Panc1 (cell line): ENCODE data around the gene TMEM170A. TPM values are rescaled to one million over a fixed set of nuclear protein-coding genes. Genes with fewer than 3 reads are reported as not detected.

Experiments used
- ATAC-seq: fragments of 200-7000 bp; cut with Tn5 transposase; 2 replicates; pipeline ENCODE4 v1.9.1; 2020; ENCODE audit warnings: mild to moderate bottlenecking, moderate library complexity
- BruUV-seq: library from RNA; stranded (reverse); fragments of 400-500 nt; replicated peaks from 2 replicates; lab custom pipeline; 2021; lab: Mats Ljungman, UMichigan
- CTCF ChIA-PET: fragments of 300-600 bp; sonication (Branson Sonifier 250); formaldehyde crosslinking; loops from one replicate; lab custom pipeline; 2022; ENCODE audit warnings: antibody characterized with exemption; lab: Charles Lee
- POLR2A ChIA-PET: fragments of 300-600 bp; sonication (Branson Sonifier 250); formaldehyde crosslinking; loops from one replicate; lab custom pipeline; 2022; ENCODE audit warnings: antibody characterized with exemption; lab: Charles Lee
- DNase-seq: peaks from one replicate; pipeline ENCODE4 v3.0.0-alpha.2; 2010; ENCODE audit warnings: low read depth, low spot score
- H3K27ac ChIP-seq: 2 replicates; pipeline ENCODE4 v1.5.1; 2011; ENCODE audit warnings: mild to moderate bottlenecking, low read length, inconsistent platforms
- H3K27me3 ChIP-seq: fragments of 200-500 bp; sonication (Bioruptor generic); 2 replicates; pipeline ENCODE4 v1.6.0; 2014; ENCODE audit warnings: low read length, inconsistent platforms; ENCODE audit not compliant: control insufficient read depth, insufficient read depth
- H3K36me3 ChIP-seq: fragments of 200-500 bp; sonication (Bioruptor generic); 2 replicates; pipeline ENCODE4 v1.5.1; 2014; ENCODE audit warnings: inconsistent platforms, mild to moderate bottlenecking, low read length, moderate library complexity; ENCODE audit not compliant: control insufficient read depth, insufficient read depth
- H3K4me1 ChIP-seq: 2 replicates; pipeline ENCODE4 v1.5.1; 2011; ENCODE audit warnings: inconsistent platforms, mild to moderate bottlenecking, low read length, moderate library complexity; ENCODE audit not compliant: control insufficient read depth, insufficient read depth
- H3K4me3 ChIP-seq, 2 experiments: 2 replicates each; pipeline ENCODE4 v1.5.1; 2011 to 2012; ENCODE audit warnings: low read depth in 2 of 2, low read length in 2 of 2, mild to moderate bottlenecking in 2 of 2, inconsistent platforms in 1 of 2, moderate library complexity in 1 of 2
- H3K9me3 ChIP-seq: fragments of 200-500 bp; sonication (Bioruptor generic); 2 replicates; pipeline ENCODE4 v1.5.1; 2014; ENCODE audit warnings: low read depth, mild to moderate bottlenecking, inconsistent platforms, low read length, moderate library complexity; ENCODE audit not compliant: control insufficient read depth, insufficient read depth
- POLR2AphosphoS5 ChIP-seq: IDR thresholded peaks from 2 replicates; pipeline ENCODE4 v1.6.1; 2012; ENCODE audit warnings: mild to moderate bottlenecking, low read depth, low read length, moderate library complexity
- SIN3A ChIP-seq: IDR thresholded peaks from 2 replicates; pipeline ENCODE4 v1.6.1; 2012; ENCODE audit warnings: low read depth, mild to moderate bottlenecking, low read length, moderate library complexity, borderline replicate concordance; ENCODE audit not compliant: insufficient read depth
- TCF7L2 ChIP-seq: IDR thresholded peaks from 2 replicates; pipeline ENCODE4 v1.6.1; 2011; ENCODE audit warnings: mild to moderate bottlenecking, low read depth, low read length, inconsistent platforms
- in situ Hi-C: cut with HindIII; loops from 2 replicates; pipeline ENCODE4 v1.10.0; 2016; ENCODE audit warnings: low sequenced_read_pairs, low pct_unique_long_range_greater_than_20kb
- intact Hi-C: fragments of 100-400 bp; cut with micrococcal nuclease; formaldehyde crosslinking; loops from one replicate; pipeline ENCODE4 v1.10.0; 2022; ENCODE audit not compliant: unreplicated experiment
- total RNA-seq: library from RNA; stranded (reverse); gene quantifications from one replicate; pipeline ENCODE4 v1.2.1, GENCODE V29; 2021; ENCODE audit not compliant: unreplicated experiment
- TF ChIP-seq, protein P1 (sequence below): fragments of 450-650 bp; IDR thresholded peaks from 2 replicates; pipeline ENCODE4 v1.5.1; 2017; ENCODE audit warnings: mild to moderate bottlenecking
- TF ChIP-seq, protein P2 (sequence below), 2 experiments: IDR thresholded peaks; 2 replicates each; pipeline ENCODE4 v1.6.1; 2011 to 2012; ENCODE audit warnings: low read depth in 2 of 2, control low read depth in 1 of 2, low read length in 1 of 2, mild to moderate bottlenecking in 1 of 2, moderate library complexity in 1 of 2; ENCODE audit not compliant: insufficient read depth in 1 of 2

TMEM170A gene
- total RNA-seq, 1 experiment from 2014 or later = 19.0 TPM

DNA sequence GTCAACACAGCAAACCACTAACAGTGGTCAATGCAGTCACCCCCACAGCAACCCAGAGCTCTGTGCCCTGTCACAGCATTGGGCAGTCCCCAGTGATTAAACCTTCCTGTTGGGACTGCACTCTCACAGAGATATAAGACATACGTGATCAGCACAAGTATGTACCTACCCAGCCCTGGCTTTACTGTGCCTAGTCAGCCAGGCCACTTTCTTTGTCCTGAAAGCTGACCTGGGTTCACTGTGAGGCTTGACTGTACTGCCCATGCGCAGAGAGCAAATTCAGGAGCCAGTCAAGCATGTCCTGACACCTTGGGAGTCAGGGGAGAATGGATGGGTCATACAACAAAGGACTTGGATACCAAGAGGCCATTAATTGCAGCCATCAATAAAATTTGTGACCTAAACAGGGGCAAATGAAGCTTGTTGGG is 10.9 kb upstream of the TMEM170A start:
- intact Hi-C loops (loop anchor here (10.0 kb wide), 1 partner anchor 79 kb away; the partner anchor contains the start of gene TMEM231), in situ Hi-C loops (no loop called here)
- no peaks in the 10 kb centered on the region for H3K4me1 ChIP-seq
- DNase-seq (no peak), ATAC-seq (no peak)
- ChIA-PET CTCF (no interaction called here), POLR2A (no interaction called here)
- no peak overlapping the region for H3K27ac ChIP-seq
- no peaks in the 10 kb centered on the region for H3K36me3 ChIP-seq
- TF ChIP-seq, protein P1, sequence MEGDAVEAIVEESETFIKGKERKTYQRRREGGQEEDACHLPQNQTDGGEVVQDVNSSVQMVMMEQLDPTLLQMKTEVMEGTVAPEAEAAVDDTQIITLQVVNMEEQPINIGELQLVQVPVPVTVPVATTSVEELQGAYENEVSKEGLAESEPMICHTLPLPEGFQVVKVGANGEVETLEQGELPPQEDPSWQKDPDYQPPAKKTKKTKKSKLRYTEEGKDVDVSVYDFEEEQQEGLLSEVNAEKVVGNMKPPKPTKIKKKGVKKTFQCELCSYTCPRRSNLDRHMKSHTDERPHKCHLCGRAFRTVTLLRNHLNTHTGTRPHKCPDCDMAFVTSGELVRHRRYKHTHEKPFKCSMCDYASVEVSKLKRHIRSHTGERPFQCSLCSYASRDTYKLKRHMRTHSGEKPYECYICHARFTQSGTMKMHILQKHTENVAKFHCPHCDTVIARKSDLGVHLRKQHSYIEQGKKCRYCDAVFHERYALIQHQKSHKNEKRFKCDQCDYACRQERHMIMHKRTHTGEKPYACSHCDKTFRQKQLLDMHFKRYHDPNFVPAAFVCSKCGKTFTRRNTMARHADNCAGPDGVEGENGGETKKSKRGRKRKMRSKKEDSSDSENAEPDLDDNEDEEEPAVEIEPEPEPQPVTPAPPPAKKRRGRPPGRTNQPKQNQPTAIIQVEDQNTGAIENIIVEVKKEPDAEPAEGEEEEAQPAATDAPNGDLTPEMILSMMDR = no peak
- no TSS peak for BruUV-seq
- no peak overlapping the region for H3K4me3 ChIP-seq
- H3K27me3 ChIP-seq = no peaks in the 10 kb centered on the region
- no peaks in the 10 kb centered on the region for H3K9me3 ChIP-seq

DNA sequence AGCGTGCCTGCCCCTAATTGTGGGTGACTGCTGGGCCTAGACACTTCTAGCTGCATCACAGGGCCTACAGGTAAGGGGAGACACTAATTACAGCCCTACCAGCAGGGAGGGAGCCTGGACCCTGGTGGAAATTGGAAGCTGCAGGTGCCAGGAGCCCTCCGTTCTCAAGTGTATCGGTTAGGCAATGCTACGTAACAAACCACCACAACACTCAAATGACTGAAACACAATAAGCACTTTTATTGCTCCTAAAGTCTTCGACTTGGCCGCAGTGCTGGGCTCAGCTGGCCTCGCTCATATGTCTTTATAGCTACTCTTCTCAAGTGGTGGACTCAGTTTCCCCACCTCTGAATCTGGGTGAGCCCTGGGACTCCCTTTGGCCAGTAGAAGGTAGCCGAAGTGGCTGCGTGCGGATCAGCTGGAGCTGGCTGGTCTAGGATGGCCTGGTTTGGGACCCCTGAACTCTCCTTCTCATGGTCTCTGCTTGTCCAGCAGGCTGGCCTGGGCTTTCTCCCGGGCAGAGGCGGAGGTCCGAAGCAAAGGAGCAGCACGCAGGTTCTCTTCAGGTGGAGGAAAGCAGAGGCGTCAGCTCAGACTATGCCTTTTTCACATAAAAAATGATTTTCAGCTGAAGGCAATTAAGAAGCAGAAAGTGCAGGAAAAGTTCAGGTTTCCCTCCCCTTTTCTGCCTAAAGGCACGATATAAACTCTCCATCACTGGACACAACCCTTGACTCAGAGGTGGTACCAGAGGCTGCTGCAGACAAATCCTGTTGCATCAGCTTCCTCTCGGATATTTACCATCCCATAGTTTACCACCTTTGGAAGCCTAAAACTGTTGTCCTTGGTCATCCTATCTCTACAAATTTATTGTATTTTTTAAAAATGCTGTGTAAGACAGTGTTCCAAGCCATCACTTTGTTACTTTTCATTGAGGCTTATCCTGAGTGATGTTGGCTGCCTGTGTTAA is 8.7 kb upstream of the TMEM170A start:
- in situ Hi-C loops (no loop called here), intact Hi-C loops (loop anchor here (5.0 to 10.0 kb wide), 3 partner anchors 82 to 289 kb away; partner anchors contain the start of genes ADAT1 and TMEM231)
- no peaks in the 10 kb centered on the region for H3K27me3 ChIP-seq
- no peak overlapping the region for H3K4me3 ChIP-seq
- ChIA-PET POLR2A (no interaction called here), CTCF (no interaction called here)
- no peaks in the 10 kb centered on the region for H3K36me3 ChIP-seq
- H3K9me3 ChIP-seq = no peaks in the 10 kb centered on the region
- no TSS peak for BruUV-seq
- H3K27ac ChIP-seq = no peak overlapping the region
- ATAC-seq (no peak), DNase-seq (no peak)
- TF ChIP-seq SIN3A = no peak
- TF ChIP-seq, protein P2, sequence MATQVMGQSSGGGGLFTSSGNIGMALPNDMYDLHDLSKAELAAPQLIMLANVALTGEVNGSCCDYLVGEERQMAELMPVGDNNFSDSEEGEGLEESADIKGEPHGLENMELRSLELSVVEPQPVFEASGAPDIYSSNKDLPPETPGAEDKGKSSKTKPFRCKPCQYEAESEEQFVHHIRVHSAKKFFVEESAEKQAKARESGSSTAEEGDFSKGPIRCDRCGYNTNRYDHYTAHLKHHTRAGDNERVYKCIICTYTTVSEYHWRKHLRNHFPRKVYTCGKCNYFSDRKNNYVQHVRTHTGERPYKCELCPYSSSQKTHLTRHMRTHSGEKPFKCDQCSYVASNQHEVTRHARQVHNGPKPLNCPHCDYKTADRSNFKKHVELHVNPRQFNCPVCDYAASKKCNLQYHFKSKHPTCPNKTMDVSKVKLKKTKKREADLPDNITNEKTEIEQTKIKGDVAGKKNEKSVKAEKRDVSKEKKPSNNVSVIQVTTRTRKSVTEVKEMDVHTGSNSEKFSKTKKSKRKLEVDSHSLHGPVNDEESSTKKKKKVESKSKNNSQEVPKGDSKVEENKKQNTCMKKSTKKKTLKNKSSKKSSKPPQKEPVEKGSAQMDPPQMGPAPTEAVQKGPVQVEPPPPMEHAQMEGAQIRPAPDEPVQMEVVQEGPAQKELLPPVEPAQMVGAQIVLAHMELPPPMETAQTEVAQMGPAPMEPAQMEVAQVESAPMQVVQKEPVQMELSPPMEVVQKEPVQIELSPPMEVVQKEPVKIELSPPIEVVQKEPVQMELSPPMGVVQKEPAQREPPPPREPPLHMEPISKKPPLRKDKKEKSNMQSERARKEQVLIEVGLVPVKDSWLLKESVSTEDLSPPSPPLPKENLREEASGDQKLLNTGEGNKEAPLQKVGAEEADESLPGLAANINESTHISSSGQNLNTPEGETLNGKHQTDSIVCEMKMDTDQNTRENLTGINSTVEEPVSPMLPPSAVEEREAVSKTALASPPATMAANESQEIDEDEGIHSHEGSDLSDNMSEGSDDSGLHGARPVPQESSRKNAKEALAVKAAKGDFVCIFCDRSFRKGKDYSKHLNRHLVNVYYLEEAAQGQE (IDR thresholded peaks at IDR 0.05; ENCODE audit: insufficient read depth in 1 of 2, low read depth in 2 of 2, low read length in 1 of 2) = no peak
- TF ChIP-seq POLR2AphosphoS5 = no peak
- TF ChIP-seq, protein P1 = no peak
- TF ChIP-seq TCF7L2 = no peak
- no peaks in the 10 kb centered on the region for H3K4me1 ChIP-seq
